SK-N-SH treated with all-trans-retinoic acid at 6 μM for 48 hours (cell line): ENCODE results near the gene CPTP.

Source experiments
- ATAC-seq: fragments of 200-7000 bp; cut with Tn5 transposase; 3 replicates; pipeline ENCODE4 v1.9.1; 2020; ENCODE audit warnings: mild to moderate bottlenecking, moderate library complexity
- ARNTL ChIP-seq: fragments of 450-650 bp; formaldehyde crosslinking; IDR thresholded peaks from 2 replicates; pipeline ENCODE4 v1.5.0; 2020; ENCODE audit warnings: low read depth, mild to moderate bottlenecking, moderate library complexity, borderline replicate concordance
- BACH2 ChIP-seq: fragments of 250-450 bp; sonication (Bioruptor Pico); IDR thresholded peaks from 2 replicates; pipeline ENCODE4 v1.9.0; 2021; ENCODE audit warnings: mild to moderate bottlenecking, borderline replicate concordance
- CSDC2 ChIP-seq: fragments of 250-450 bp; sonication (Bioruptor Pico); IDR thresholded peaks from 2 replicates; pipeline ENCODE4 v1.5.0; 2020; ENCODE audit warnings: mild to moderate bottlenecking, moderate library complexity
- ESRRG ChIP-seq: fragments of 250-450 bp; sonication (Bioruptor Pico); IDR thresholded peaks from 2 replicates; pipeline ENCODE4 v1.6.1; 2021; ENCODE audit warnings: mild to moderate bottlenecking
- GLIS3 ChIP-seq: fragments of 250-450 bp; sonication (Bioruptor Pico); IDR thresholded peaks from 2 replicates; pipeline ENCODE4 v1.5.0; 2020; ENCODE audit warnings: mild to moderate bottlenecking, moderate library complexity
- ISL1 ChIP-seq: fragments of 250-450 bp; sonication (Bioruptor Pico); IDR thresholded peaks from 2 replicates; pipeline ENCODE4 v2.1.2; 2022; ENCODE audit warnings: mild to moderate bottlenecking, moderate library complexity
- OSR1 ChIP-seq: fragments of 250-450 bp; sonication (Bioruptor Pico); IDR thresholded peaks from 2 replicates; pipeline ENCODE4 v1.8.0; 2022; ENCODE audit warnings: moderate library complexity, mild to moderate bottlenecking, inconsistent platforms
- PPARA ChIP-seq: fragments of 250-450 bp; sonication (Bioruptor Pico); IDR thresholded peaks from 2 replicates; pipeline ENCODE4 v1.5.0; 2020; ENCODE audit warnings: mild to moderate bottlenecking, borderline replicate concordance
- RARB ChIP-seq: fragments of 250-450 bp; sonication (Bioruptor Pico); IDR thresholded peaks from 2 replicates; pipeline ENCODE4 v1.8.0; 2021; ENCODE audit warnings: mild to moderate bottlenecking, moderate library complexity
- SNAI2 ChIP-seq: fragments of 250-450 bp; sonication (Bioruptor Pico); IDR thresholded peaks from 2 replicates; pipeline ENCODE4 v1.5.0; 2020; ENCODE audit warnings: mild to moderate bottlenecking, moderate library complexity
- TCF4 ChIP-seq: fragments of 250-450 bp; sonication (Bioruptor Pico); IDR thresholded peaks from 2 replicates; pipeline ENCODE4 v1.8.0; 2021; ENCODE audit warnings: mild to moderate bottlenecking, moderate library complexity, borderline replicate concordance
- TOX ChIP-seq: fragments of 250-450 bp; sonication (Bioruptor Pico); IDR thresholded peaks from 2 replicates; pipeline ENCODE4 v1.8.0; 2021; ENCODE audit warnings: mild to moderate bottlenecking, moderate library complexity, borderline replicate concordance
- ZC3H10 ChIP-seq: fragments of 250-450 bp; sonication (Bioruptor Pico); IDR thresholded peaks from 2 replicates; pipeline ENCODE4 v1.5.1; 2021; ENCODE audit warnings: mild to moderate bottlenecking, moderate library complexity
- ZFP3 ChIP-seq: fragments of 250-450 bp; sonication (Bioruptor Pico); IDR thresholded peaks from 2 replicates; pipeline ENCODE4 v1.5.0; 2020; ENCODE audit warnings: mild to moderate bottlenecking, moderate library complexity
- ZFP30 ChIP-seq: fragments of 450-650 bp; formaldehyde crosslinking; IDR thresholded peaks from 2 replicates; pipeline ENCODE4 v1.5.0; 2022; ENCODE audit warnings: mild to moderate bottlenecking, moderate library complexity
- ZNF70 ChIP-seq: fragments of 450-650 bp; formaldehyde crosslinking; IDR thresholded peaks from 2 replicates; pipeline ENCODE4 v1.5.0; 2020; ENCODE audit warnings: mild to moderate bottlenecking, moderate library complexity
- ZNF8 ChIP-seq: fragments of 450-650 bp; formaldehyde crosslinking; IDR thresholded peaks from 2 replicates; pipeline ENCODE4 v1.5.0; 2020; ENCODE audit warnings: mild to moderate bottlenecking, moderate library complexity
- TF ChIP-seq, protein P1 (sequence below): fragments of 250-450 bp; sonication (Bioruptor Pico); IDR thresholded peaks from 2 replicates; pipeline ENCODE4 v1.5.0; 2020; ENCODE audit warnings: mild to moderate bottlenecking, moderate library complexity
- TF ChIP-seq, protein P2 (sequence below): fragments of 250-450 bp; sonication (Bioruptor Pico); IDR thresholded peaks from 2 replicates; pipeline ENCODE4 v1.8.0; 2020; ENCODE audit warnings: mild to moderate bottlenecking, moderate library complexity, borderline replicate concordance
- TF ChIP-seq, protein P3 (sequence below): fragments of 250-450 bp; sonication (Bioruptor Pico); IDR thresholded peaks from 2 replicates; pipeline ENCODE4 v1.8.0; 2021; ENCODE audit warnings: low read depth, mild to moderate bottlenecking, moderate library complexity, borderline replicate concordance

Gene CPTP

DNA sequence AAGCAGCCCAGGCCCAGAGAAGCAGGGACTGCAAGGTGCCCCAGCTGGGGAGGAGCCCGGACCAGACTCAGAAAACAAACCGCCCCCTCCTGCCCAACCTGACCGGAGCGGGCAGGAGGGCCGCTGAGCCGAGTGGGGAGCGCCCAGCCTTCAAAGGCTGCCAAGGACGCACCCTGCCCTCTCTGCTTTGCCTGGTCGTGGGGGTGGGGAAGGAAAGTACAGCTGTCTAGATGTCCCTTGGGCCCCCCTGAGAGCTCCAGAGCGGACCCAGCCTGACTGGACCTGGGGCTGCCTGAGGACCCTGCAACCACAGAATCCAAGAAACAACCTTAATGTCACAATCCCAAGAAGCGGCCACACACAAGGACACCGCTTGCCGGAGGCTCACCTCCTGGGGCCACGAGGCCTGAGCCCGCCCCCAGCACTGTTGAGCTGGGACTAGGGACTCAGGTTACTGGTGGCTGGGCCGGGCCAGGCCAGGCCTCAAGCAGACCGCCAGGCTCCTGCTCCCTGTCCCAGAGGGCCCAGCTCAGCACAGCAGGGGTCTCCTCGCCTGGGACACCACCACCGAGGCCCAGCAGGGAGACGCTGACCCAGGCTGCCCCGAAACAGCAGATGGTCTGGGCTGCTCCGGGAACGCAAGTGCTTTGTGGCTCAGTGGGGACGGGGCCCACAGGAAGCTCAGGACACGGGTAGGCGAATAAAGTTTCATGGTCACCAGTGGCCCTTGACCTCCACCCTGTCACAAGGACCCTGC is 23.2 kb downstream of the CPTP start:
- TF ChIP-seq SNAI2 (CRISPR knock-in tag) (no peak), ZFP30 (CRISPR knock-in tag) (no peak), ZC3H10 (CRISPR knock-in tag) (no peak), OSR1 (CRISPR knock-in tag) (no peak), TOX (CRISPR knock-in tag) (no peak), PPARA (CRISPR knock-in tag) (no peak), ESRRG (CRISPR knock-in tag) (no peak), RARB (no peak), BACH2 (CRISPR knock-in tag) (no peak)
- TF ChIP-seq, protein P1, sequence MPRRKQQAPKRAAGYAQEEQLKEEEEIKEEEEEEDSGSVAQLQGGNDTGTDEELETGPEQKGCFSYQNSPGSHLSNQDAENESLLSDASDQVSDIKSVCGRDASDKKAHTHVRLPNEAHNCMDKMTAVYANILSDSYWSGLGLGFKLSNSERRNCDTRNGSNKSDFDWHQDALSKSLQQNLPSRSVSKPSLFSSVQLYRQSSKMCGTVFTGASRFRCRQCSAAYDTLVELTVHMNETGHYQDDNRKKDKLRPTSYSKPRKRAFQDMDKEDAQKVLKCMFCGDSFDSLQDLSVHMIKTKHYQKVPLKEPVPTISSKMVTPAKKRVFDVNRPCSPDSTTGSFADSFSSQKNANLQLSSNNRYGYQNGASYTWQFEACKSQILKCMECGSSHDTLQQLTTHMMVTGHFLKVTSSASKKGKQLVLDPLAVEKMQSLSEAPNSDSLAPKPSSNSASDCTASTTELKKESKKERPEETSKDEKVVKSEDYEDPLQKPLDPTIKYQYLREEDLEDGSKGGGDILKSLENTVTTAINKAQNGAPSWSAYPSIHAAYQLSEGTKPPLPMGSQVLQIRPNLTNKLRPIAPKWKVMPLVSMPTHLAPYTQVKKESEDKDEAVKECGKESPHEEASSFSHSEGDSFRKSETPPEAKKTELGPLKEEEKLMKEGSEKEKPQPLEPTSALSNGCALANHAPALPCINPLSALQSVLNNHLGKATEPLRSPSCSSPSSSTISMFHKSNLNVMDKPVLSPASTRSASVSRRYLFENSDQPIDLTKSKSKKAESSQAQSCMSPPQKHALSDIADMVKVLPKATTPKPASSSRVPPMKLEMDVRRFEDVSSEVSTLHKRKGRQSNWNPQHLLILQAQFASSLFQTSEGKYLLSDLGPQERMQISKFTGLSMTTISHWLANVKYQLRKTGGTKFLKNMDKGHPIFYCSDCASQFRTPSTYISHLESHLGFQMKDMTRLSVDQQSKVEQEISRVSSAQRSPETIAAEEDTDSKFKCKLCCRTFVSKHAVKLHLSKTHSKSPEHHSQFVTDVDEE, result no peak
- TF ChIP-seq, protein P2, sequence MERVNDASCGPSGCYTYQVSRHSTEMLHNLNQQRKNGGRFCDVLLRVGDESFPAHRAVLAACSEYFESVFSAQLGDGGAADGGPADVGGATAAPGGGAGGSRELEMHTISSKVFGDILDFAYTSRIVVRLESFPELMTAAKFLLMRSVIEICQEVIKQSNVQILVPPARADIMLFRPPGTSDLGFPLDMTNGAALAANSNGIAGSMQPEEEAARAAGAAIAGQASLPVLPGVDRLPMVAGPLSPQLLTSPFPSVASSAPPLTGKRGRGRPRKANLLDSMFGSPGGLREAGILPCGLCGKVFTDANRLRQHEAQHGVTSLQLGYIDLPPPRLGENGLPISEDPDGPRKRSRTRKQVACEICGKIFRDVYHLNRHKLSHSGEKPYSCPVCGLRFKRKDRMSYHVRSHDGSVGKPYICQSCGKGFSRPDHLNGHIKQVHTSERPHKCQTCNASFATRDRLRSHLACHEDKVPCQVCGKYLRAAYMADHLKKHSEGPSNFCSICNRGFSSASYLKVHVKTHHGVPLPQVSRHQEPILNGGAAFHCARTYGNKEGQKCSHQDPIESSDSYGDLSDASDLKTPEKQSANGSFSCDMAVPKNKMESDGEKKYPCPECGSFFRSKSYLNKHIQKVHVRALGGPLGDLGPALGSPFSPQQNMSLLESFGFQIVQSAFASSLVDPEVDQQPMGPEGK (CRISPR knock-in tag), result no peak
- ATAC-seq, result peak; percentile 55

DNA sequence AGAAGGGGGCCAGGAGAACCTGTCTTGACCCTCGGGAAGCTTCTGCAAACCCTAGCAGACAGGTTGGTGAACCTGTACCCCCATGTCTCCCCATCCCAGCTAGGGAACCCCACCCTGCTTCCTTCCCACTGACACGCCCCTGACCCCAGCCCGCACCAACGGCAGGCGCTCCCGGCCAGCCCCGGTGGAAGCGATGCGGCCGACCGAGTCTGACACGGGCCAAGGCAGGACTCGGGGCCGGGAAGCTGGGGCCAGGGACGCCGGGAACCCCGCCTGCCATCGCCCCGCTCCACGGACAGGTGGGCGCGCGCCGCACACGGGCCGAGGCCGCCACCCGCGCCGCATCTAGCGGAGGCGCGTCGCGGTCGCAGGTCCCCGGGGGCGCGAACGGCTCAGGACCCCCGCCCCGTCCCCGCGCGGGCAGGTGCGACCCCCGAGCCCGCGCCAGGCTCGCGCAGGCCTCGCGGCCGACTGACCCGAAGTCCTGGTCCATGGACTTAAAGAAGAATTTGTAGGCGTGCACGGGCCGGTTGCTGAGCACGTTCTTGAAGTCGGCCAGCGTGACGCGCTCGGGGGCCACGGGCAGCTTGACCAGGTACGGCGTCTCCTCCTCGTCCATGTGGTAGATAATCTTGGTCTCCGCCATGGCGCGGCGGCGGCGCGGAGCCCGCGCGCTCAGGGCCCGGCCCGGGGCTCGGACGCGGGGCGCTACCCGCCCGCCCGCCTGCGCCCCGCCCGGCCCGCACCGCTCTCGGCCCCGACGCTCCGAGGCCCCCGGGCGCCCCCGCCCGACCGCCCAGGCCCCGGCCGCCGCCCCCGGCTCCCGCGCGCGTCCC is 24.0 kb downstream of the CPTP start:
- TF ChIP-seq ZFP3, result no peak
- TF ChIP-seq, protein P3, sequence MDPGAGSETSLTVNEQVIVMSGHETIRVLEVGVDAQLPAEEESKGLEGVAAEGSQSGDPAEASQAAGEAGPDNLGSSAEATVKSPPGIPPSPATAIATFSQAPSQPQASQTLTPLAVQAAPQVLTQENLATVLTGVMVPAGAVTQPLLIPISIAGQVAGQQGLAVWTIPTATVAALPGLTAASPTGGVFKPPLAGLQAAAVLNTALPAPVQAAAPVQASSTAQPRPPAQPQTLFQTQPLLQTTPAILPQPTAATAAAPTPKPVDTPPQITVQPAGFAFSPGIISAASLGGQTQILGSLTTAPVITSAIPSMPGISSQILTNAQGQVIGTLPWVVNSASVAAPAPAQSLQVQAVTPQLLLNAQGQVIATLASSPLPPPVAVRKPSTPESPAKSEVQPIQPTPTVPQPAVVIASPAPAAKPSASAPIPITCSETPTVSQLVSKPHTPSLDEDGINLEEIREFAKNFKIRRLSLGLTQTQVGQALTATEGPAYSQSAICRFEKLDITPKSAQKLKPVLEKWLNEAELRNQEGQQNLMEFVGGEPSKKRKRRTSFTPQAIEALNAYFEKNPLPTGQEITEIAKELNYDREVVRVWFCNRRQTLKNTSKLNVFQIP, result no peak
- TF ChIP-seq TCF4 (CRISPR knock-in tag), result no peak
- no peak for TF ChIP-seq TOX (CRISPR knock-in tag)
- TF ChIP-seq ZFP30 (CRISPR knock-in tag), result no peak
- TF ChIP-seq PPARA (CRISPR knock-in tag), result no peak
- TF ChIP-seq RARB, result no peak
- no peak for TF ChIP-seq GLIS3 (CRISPR knock-in tag)
- no peak for TF ChIP-seq ZNF70 (CRISPR knock-in tag)
- TF ChIP-seq BACH2 (CRISPR knock-in tag), result no peak
- TF ChIP-seq ESRRG (CRISPR knock-in tag), result no peak
- no peak for TF ChIP-seq ARNTL (CRISPR knock-in tag)
- TF ChIP-seq, protein P1, result no peak
- TF ChIP-seq, protein P2 (CRISPR knock-in tag), result no peak
- no peak for TF ChIP-seq ZC3H10 (CRISPR knock-in tag)
- TF ChIP-seq ISL1 (CRISPR knock-in tag), result no peak
- no peak for TF ChIP-seq ZNF8 (CRISPR knock-in tag)
- TF ChIP-seq SNAI2 (CRISPR knock-in tag), result no peak
- no peak for TF ChIP-seq CSDC2 (CRISPR knock-in tag)
- 0 out of 3 replicates have a peak, but pooled peaks have one; percentile 2 for ATAC-seq
